H1 (cell line): ENCODE measurements around the gene CALHM2. TPM values are rescaled to one million over a fixed set of nuclear protein-coding genes. Genes with fewer than 3 reads are reported as not detected.

Experiments
- CBX5 ChIP-seq: fragments of 300-800, 300-1000 bp; sonication (generic); IDR thresholded peaks from 2 replicates; pipeline ENCODE4 v1.7.1; 2016; ENCODE audit warnings: antibody characterized with exemption, low read length, low read depth
- CEBPB ChIP-seq: IDR thresholded peaks from 2 replicates; pipeline ENCODE4 v1.6.1; 2012; ENCODE audit warnings: low read depth, low read length
- CTBP2 ChIP-seq: IDR thresholded peaks from 2 replicates; pipeline ENCODE4 v1.7.0; 2011; ENCODE audit warnings: borderline replicate concordance, mild to moderate bottlenecking, moderate library complexity, mixed read lengths, low read length; ENCODE audit not compliant: insufficient read depth, insufficient read length
- MAX ChIP-seq: IDR thresholded peaks from 2 replicates; pipeline ENCODE4 v1.6.1; 2012; ENCODE audit warnings: inconsistent platforms
- POLR2AphosphoS5 ChIP-seq: IDR thresholded peaks from 2 replicates; pipeline ENCODE4 v1.6.1; 2011; ENCODE audit warnings: low read depth, low read length
- RXRA ChIP-seq: IDR thresholded peaks from 2 replicates; pipeline ENCODE4 v1.6.1; 2011; ENCODE audit warnings: low read depth, mild to moderate bottlenecking, low read length, moderate library complexity; ENCODE audit not compliant: insufficient read depth
- TAF1 ChIP-seq: IDR thresholded peaks from 2 replicates; pipeline ENCODE4 v1.6.1; 2011; ENCODE audit warnings: mild to moderate bottlenecking, low read depth, low read length
- polyA plus RNA-seq, 7 experiments: library from polyadenylated mRNA; depleted of rRNA in 3 of 7; stranded (reverse) in 5 of 7; unstranded in 2 of 7; fragments of >200 nt in 5 of 7; fragments of 200-250 nt in 2 of 7; gene quantifications; 1 replicate in 5 of 7; 2 replicates in 1 of 7; 4 replicates in 1 of 7; pipeline versions ENCODE4 v1.2.1 to v1.2.3, GENCODE V29; 2011 to 2013; ENCODE audit warnings: missing spikeins in 2 of 7, mixed read lengths in 2 of 7
- total RNA-seq: library from RNA; stranded (reverse); fragmentation: NEBNext Ultra II Directional; extraction: Animal tissue kit (Norgen Biotek cat#: 25700); gene quantifications from 2 replicates; pipeline ENCODE4 v1.2.1, GENCODE V29; 2021

The CALHM2 gene
- total and polyA plus RNA-seq, 2 of the 8 experiments (the other 6 are each of a cell fraction or from before 2014, with no cell fraction given), result 1.2 to 2.4 TPM

GRCh38 chr10:103423748-103424147 lies 28.4 kb downstream of the CALHM2 start (continued):
- TF ChIP-seq RXRA (no peak), CEBPB (no peak), CTBP2 (no peak), TAF1 (no peak), POLR2AphosphoS5 (no peak), CBX5 (no peak), MAX (no peak)
